ACC112 (cell line): ENCODE measurements around the gene HSF5.

Source experiments
- H2AFZ ChIP-seq: fragments of 200-600 bp; sonication (generic); one replicate; pipeline ENCODE4 v1.6.0; 2017; ENCODE audit warnings: antibody characterized with exemption, low read length; ENCODE audit not compliant: unreplicated experiment
- H3K27ac ChIP-seq: fragments of 200-600 bp; sonication (generic); 2 replicates; pipeline ENCODE4 v1.5.1; 2014; ENCODE audit warnings: low read depth, mild to moderate bottlenecking, antibody characterized with exemption, low read length, moderate library complexity
- H3K27me3 ChIP-seq: fragments of 200-600 bp; sonication (generic); 2 replicates; pipeline ENCODE4 v1.6.1; 2014; ENCODE audit warnings: mild to moderate bottlenecking, antibody characterized with exemption, low read length, moderate library complexity, mixed read lengths; ENCODE audit not compliant: insufficient read depth
- H3K36me3 ChIP-seq: fragments of 200-600 bp; sonication (generic); 2 replicates; pipeline ENCODE4 v1.6.1; 2016; ENCODE audit warnings: mild to moderate bottlenecking, antibody characterized with exemption, low read length, moderate library complexity, mixed read lengths; ENCODE audit not compliant: insufficient read depth
- H3K4me1 ChIP-seq: fragments of 200-600 bp; sonication (generic); one replicate; pipeline ENCODE4 v1.6.1; 2016; ENCODE audit warnings: low read length, mixed read lengths; ENCODE audit not compliant: insufficient read depth, unreplicated experiment, control insufficient read depth
- H3K4me3 ChIP-seq: fragments of 200-600 bp; sonication (generic); 2 replicates; pipeline ENCODE4 v1.5.1; 2014; ENCODE audit warnings: mild to moderate bottlenecking, low read depth, low read length
- H3K79me2 ChIP-seq: fragments of 200-600 bp; sonication (generic); one replicate; pipeline ENCODE4 v1.6.0; 2016; ENCODE audit warnings: low read length; ENCODE audit not compliant: control insufficient read depth, unreplicated experiment, insufficient read depth

Gene HSF5

DNA sequence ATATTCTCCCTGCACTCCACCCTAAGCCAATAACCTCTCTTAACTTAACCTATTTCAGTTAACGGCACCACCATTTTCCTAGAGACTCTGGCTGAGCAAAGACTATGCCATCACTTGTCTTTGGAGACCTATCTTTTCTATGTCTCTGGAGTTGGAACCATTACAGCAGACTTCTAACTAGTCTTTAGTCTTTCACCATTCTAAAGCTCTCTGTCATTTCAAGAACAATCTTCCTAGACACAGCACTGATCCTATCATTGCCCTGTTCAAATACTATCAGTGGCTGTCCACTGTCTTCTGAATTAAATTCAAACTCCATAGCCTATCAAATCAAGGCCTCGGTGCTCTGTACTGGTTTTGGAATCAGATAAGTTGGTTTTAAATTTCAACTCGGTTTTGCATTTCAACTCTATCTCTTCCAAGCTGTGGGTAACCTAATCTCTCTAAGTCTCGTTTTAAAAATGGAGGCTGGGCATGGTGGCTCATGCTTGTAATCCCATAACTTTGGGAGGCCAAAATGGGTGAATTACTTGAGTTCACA, 102.8 kb downstream of the HSF5 start:
- Histone ChIP-seq H3K27me3 (peaks cover 92% of the 10 kb centered on the region), H2AFZ (no peak overlapping the region), H3K79me2 (no peaks in the 10 kb centered on the region), H3K4me3 (no peak overlapping the region), H3K36me3 (no peaks in the 10 kb centered on the region), H3K4me1 (no peaks in the 10 kb centered on the region), H3K27ac (no peak overlapping the region)

DNA sequence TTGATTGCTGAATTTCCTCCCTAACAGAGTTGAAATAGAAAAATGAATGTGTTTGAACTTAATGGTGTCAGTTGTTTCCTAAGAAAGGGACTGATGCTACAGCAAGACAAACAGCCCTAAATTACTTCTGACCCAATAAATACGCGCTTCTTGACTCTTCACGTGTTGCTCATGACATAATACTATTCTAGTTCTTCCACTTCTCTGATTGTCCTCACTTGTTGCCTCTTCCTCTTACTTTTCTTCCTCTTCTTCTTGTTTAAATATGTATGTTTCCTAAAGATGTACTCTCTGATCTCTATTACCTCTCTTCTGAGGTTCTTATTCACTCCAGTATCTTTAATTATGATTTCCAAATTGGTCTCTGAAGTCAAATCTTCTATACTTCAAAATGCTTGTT, 103.3 kb downstream of the HSF5 start:
- H3K4me1 ChIP-seq = no peaks in the 10 kb centered on the region
- peaks cover 91% of the 10 kb centered on the region for H3K27me3 ChIP-seq
- no peak overlapping the region for H2AFZ ChIP-seq
- H3K27ac ChIP-seq = no peak overlapping the region
- no peak overlapping the region for H3K4me3 ChIP-seq
- no peaks in the 10 kb centered on the region for H3K36me3 ChIP-seq
- H3K79me2 ChIP-seq = no peaks in the 10 kb centered on the region

DNA sequence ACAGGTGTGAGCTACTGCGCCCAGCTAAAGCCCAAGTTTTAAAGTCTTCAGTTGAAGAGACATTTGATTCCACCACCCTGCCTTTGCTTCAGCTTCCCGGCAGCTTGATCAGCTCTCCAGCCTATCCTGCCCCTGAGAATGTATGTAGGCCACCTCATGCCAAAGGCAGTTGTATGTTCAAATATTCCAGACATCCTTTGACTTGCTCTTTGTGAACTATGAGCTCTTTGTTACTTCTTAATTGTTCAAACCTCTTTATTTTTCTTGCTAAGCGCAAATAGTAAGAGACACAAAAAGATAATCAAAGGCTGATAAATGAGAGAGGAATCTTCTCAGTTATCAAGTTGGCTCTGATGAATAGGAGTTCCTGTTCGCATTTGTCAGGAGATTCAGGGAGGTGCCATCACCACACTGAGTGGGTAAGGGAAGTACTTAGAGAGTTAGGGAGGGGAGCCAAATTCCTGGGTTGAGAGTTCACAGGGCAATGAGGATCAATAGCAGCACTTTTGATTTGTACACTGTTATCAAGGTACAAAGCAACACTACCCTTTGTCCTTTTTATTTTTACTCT, 104.2 kb downstream of the HSF5 start:
- Histone ChIP-seq H3K79me2 (no peaks in the 10 kb centered on the region), H3K27ac (no peak overlapping the region), H2AFZ (no peak overlapping the region), H3K27me3 (peaks cover 90% of the 10 kb centered on the region), H3K4me1 (no peaks in the 10 kb centered on the region), H3K4me3 (no peak overlapping the region), H3K36me3 (no peaks in the 10 kb centered on the region)

DNA sequence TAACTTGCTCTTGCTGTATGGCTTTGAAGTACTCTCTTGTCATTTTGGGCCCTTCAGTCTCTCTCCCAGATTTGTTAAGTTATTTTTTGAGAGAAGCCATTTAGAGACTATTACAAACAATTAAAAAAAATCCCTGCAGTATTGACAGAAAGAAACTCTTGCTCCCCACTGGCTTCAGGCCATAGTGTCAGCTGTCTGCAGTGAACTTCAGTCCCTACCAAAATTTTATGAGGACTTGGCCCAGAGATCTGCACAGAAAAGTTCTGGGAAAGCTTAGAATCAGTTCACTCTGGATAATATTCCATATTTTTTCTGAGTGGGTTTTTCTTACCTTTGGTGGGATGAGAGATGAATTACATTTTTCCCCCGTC, 105.4 kb downstream of the HSF5 start:
- H3K79me2 ChIP-seq = no peaks in the 10 kb centered on the region
- no peak overlapping the region for H2AFZ ChIP-seq

DNA sequence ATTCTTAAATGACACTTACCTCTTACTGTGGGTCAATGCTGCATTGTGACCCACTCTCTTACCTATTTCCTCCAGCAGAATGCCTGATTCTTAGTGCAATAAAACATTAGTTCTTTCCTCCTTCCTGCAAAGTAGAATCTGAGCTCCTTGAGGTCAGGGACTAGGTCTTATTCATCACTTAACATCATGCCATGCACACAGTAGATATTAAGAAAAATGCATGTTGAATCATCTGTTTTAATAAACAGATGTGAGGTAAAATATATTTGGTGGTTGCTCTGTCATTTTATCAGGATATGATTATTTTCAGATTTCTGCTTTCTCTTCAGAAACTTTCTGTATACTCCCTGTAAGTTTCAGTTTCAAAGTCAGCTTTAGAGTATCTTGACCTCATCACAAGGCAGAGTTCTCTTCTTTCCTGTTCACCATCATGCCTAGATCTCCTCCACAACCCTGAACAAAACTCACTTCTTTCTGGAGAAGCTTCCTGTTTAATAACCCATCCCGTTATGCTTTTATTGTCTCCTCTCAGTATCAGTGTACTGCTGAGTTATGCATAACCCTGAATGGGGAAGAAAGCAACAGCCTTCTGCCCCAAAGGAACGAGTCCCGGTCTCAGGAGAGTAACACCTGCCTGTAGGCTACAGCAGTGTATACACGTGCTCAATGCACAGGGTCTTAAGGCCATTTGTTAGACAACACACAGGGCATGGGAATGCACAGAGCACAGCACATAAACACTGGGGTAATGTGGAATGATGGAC, 105.9 kb downstream of the HSF5 start:
- no peak overlapping the region for H2AFZ ChIP-seq
- H3K4me3 ChIP-seq = no peak overlapping the region

More for the DNA sequence above, 105.4 kb downstream of the HSF5 start:
- H3K4me1 ChIP-seq = no peaks in the 10 kb centered on the region
- peaks cover 85% of the 10 kb centered on the region for H3K27me3 ChIP-seq
- no peak overlapping the region for H3K27ac ChIP-seq
- no peak overlapping the region for H3K4me3 ChIP-seq
- H3K36me3 ChIP-seq = no peaks in the 10 kb centered on the region

DNA sequence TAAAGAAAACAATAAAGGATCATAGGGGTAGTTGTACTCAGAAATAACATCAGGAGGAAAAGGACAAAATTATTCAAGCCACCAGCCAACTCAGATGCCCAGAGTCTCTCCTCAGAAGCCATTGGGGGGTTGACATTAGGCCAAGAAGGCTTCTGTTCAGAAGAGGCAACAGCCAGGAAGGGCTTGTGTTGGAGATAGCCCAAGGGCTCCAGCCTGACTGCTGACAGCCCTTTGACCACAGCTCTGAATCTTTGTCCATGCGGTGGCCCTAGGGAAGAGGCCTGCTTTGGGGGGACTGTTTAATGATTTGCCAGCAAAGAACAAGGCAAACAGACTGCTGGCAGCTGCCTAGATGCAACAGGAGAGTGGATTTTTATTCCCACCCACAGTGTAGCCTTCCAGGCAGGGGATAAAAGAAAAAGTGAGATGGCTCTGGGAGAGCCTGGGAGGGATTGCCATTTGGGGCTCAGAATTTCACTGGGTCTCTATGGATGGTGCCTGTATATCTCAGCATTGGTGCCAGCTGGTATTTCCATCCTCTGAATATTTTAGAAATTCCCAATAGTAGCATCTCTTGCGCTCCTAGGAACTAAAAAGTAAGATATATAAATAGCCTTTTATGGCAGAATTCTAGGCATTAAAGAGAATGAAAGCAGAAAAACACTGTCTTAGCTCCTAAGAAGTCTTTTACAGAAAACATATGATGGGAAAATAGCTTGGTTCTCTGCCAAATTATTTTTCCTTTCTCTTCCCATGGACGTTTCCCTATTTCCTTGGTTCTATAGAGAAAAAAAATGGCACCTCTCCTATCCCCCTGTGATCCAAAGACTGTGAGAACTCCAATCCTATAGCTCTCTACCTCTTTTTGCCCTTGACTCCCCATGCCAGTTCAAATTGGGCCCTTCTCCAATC, 106.8 kb downstream of the HSF5 start:
- no peak overlapping the region for H3K27ac ChIP-seq
- no peaks in the 10 kb centered on the region for H3K79me2 ChIP-seq
- no peaks in the 10 kb centered on the region for H3K4me1 ChIP-seq
- H3K36me3 ChIP-seq = no peaks in the 10 kb centered on the region
- no peak overlapping the region for H2AFZ ChIP-seq
- H3K27me3 ChIP-seq = peaks cover 83% of the 10 kb centered on the region
- no peak overlapping the region for H3K4me3 ChIP-seq

More for the DNA sequence above, 105.9 kb downstream of the HSF5 start:
- H3K4me1 ChIP-seq = no peaks in the 10 kb centered on the region
- no peaks in the 10 kb centered on the region for H3K79me2 ChIP-seq
- H3K27ac ChIP-seq = no peak overlapping the region
- H3K36me3 ChIP-seq = no peaks in the 10 kb centered on the region
- peaks cover 83% of the 10 kb centered on the region for H3K27me3 ChIP-seq

DNA sequence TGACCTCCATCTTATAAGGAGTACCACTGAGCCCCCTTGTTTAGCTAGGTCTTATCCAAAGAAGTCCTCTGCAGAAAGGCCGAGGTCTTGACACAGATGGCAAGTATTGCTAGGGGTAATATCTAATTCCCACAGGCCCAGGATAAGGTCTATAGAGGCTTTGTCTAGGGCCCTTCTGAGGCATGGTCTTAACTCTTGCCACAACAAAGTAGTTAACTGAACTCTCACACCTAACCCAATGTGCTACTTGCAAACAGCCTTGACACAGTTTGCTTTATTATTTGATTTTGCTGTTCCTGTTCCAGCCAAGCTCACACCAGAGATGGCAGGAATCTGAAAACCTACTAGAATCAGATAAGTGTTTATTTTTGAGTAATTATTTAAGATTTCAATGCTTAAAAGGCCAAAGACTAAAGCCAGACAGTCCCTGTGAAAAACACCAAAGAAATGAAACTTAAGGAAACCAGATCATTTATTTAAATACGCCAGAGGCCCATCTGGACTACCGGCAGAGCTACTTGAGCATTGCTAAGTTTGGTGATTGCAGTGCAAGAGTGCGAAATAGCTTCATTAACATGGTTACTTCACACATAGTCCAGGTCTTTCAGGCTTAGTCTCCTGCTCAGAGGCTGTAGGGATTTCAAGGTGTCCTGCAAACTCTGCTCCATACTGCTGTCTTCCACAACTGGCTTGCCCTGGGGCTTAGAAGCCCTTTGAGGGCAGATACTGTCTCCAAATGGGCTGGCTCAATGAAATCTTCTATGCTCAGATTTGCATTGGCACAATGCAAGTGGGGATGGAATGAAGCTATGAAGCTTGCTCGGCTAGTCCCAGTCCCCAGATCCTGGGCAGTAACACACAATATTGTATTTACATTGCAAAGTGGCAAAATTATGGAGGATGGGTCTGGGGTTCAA, 107.7 kb downstream of the HSF5 start:
- Histone ChIP-seq H2AFZ (no peak overlapping the region), H3K4me1 (no peaks in the 10 kb centered on the region), H3K27me3 (peaks cover 79% of the 10 kb centered on the region), H3K36me3 (no peaks in the 10 kb centered on the region), H3K4me3 (no peak overlapping the region), H3K27ac (no peak overlapping the region), H3K79me2 (no peaks in the 10 kb centered on the region)

DNA sequence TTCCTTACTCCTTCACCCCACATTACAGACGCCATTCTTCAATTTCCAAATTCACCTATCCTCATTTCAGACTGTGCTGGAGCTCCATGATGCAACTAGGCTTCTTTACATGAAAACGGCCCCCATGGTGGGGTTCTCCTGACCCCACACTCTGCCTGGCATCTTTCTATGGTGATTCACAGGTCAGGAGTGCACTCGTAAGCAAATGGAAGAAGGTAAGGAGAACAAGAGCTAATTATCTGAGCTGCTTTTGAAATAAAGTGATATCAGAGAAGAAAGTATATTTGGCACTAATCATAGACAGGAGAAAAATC, 108.7 kb downstream of the HSF5 start:
- no peaks in the 10 kb centered on the region for H3K4me1 ChIP-seq
- H3K36me3 ChIP-seq = no peaks in the 10 kb centered on the region
- H2AFZ ChIP-seq = no peak overlapping the region
- H3K27me3 ChIP-seq = peaks cover 70% of the 10 kb centered on the region
- no peaks in the 10 kb centered on the region for H3K79me2 ChIP-seq
- no peak overlapping the region for H3K4me3 ChIP-seq
- H3K27ac ChIP-seq = no peak overlapping the region

DNA sequence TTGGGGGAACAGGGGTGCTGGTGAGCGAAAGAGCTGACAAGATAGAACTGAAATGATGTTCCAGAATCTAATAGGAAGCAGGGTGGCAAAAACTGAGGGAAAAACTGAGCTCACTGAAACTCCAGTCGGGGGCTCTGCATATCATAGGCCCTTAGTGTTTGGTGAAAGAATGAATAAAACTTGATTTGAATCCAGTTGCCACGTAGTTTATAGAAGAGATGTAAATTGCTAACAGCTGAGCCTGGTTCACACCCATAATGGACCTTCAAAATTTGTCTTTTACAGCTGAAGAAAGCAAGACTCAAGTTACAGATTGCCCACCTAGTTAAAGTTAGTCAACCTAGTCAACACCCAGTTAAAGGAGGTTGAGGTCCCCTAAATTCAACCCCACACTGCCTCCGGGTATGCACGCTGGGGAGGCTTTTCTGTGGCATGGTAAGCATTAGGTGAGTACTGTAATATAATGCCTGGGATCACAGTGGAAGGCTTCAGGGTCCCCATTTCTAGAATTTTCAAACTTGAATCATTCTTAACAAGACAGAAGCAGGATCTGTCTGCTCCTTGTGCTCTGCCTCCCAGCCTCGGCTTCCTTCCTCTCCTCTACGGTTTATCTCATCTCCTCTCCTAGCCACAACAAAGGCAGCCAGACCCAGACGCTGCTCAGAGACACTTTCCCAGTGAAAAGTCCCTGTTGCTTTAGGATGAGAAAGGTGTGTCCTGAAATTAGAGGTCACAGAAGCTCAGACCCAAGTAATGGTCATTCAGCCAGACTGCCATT, 109.3 kb downstream of the HSF5 start:
- Histone ChIP-seq H3K79me2 (no peaks in the 10 kb centered on the region), H3K27me3 (peaks cover 65% of the 10 kb centered on the region), H3K27ac (no peak overlapping the region), H3K36me3 (no peaks in the 10 kb centered on the region), H3K4me3 (no peak overlapping the region), H2AFZ (no peak overlapping the region), H3K4me1 (no peaks in the 10 kb centered on the region)
